ENCODE data around the gene TMEM87B.

Gene TMEM87B

DNA sequence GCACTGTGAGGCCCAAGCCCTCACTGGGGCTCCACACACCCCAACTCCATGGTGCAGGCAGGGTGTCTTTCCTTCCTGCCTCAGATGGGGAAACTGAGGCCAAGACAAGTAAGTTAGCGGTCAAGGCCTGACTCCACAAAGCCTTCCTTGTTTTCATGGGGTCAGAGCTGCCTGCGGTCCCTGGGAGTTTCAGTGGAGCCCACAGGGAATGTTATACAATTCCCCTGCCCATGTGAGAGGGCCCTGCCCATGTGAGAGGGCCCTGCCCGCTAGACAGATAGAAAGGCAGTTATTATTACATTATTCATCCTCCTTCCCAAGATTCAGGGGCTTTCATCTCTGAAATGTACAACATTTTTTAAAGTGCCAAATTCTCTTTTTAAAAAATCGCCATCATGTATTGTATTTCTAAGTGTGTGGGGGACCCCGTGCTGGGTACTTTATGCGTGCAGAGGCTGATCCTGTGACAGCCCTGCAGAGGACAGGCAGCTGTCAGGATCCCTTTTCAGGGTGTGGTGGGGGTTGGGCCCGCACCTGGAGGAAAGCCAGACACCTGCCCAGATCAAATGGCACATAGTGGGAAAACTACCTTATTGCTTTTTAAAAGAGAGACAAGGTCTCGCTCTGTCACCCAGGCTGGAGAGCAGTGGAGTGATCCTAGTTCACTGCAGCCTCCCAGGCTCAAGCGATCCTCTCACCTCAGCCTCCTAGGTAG, 106.5 kb downstream of the TMEM87B start:
- DNase-seq (ENCODE audit: low read depth): no peak
- TF ChIP-seq, protein P1, sequence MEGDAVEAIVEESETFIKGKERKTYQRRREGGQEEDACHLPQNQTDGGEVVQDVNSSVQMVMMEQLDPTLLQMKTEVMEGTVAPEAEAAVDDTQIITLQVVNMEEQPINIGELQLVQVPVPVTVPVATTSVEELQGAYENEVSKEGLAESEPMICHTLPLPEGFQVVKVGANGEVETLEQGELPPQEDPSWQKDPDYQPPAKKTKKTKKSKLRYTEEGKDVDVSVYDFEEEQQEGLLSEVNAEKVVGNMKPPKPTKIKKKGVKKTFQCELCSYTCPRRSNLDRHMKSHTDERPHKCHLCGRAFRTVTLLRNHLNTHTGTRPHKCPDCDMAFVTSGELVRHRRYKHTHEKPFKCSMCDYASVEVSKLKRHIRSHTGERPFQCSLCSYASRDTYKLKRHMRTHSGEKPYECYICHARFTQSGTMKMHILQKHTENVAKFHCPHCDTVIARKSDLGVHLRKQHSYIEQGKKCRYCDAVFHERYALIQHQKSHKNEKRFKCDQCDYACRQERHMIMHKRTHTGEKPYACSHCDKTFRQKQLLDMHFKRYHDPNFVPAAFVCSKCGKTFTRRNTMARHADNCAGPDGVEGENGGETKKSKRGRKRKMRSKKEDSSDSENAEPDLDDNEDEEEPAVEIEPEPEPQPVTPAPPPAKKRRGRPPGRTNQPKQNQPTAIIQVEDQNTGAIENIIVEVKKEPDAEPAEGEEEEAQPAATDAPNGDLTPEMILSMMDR (conservative IDR thresholded peaks at IDR 0.05; ENCODE audit: low read length): no peak
- no peak overlapping the region for H3K4me3 ChIP-seq (ENCODE audit: low read length)

DNA sequence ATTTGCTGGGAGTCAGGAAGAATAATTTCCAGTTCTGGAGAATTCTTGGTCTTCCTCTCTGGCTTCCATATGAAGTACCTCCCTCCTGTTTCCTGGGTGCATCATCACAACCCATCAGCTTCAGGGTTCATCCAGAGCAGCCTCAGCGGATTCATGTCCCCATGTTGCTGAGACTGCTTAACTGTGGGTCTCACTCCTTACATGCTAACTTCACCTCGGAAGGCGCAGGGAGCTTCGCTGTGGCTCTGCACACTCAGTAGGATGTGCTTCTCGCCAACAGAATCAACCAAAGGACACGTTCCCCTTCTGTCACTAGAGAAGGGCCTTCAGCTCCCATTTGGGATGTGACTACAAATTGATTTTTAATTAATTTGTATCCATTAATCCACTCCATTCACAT, 107.3 kb downstream of the TMEM87B start:
- H3K4me3 ChIP-seq (ENCODE audit: low read length): no peak overlapping the region
- no peak for DNase-seq (ENCODE audit: low read depth)
- TF ChIP-seq, protein P1 (conservative IDR thresholded peaks at IDR 0.05; ENCODE audit: low read length): no peak

DNA sequence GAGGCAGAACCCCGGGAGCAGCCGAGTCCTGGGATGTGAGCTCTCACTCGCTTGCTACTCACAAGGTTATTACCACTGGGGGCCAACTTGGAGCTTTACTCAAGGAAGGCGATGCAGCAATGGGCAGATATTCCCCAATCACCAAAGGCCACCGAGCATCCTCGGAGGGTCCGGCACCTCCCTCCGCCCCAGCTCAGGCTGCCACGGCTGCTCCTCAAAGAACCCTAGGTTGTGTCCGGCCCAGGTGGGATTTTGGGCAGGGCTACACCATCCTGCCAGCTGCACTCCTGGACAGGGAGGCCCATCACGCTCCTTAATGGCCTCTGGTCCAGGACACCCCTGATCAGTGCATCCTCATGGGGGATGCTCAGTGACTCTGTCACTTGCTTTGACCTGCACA, 107.9 kb downstream of the TMEM87B start:
- H3K4me3 ChIP-seq (ENCODE audit: low read length): no peak overlapping the region
- TF ChIP-seq, protein P1 (conservative IDR thresholded peaks at IDR 0.05; ENCODE audit: low read length): no peak
- no peak for DNase-seq (ENCODE audit: low read depth)

DNA sequence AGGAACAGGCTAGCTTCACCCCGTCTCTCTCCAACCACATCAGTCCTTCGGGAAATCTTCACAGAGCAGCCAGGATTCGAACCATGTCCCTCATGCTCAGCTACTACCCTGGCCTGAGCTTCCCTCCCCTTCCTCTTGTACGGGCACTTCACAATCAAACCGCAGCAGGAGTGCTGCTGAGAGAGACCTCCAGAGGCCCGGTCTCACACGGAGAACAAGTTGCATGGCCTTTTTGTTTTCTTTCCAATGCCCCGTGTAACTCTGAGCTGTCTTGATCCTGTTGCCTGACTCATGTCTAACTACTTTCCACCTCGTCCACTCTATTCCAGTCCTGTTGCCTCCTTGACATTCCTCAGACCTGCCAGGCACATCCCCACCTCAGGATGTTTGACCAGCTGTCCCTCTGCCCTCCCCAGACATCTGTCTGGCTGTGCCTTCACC, 108.5 kb downstream of the TMEM87B start:
- DNase-seq (ENCODE audit: low read depth): no peak

DNA sequence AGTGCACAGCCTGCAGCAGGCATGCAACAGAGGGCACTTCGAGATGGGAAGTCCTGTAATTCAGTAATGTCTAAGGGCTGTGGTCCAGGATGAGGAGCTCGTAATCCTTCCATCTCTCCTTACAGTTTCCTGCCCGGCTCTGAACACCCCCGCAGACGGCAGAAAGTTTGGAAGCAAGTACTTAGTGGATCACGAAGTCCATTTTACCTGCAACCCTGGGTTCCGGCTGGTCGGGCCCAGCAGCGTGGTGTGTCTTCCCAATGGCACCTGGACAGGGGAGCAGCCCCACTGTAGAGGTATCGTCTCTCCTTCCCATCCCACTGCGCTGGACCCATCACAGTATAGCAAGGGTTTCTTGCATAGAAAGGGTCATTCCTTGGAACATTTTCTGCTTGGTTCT, 109.8 kb downstream of the TMEM87B start:
- DNase-seq (ENCODE audit: low read depth): no peak
- TF ChIP-seq, protein P1 (conservative IDR thresholded peaks at IDR 0.05; ENCODE audit: low read length): no peak
- H3K4me3 ChIP-seq (ENCODE audit: low read length): no peak overlapping the region

More for the DNA sequence above, 108.5 kb downstream of the TMEM87B start:
- TF ChIP-seq, protein P1 (conservative IDR thresholded peaks at IDR 0.05; ENCODE audit: low read length): no peak
- H3K4me3 ChIP-seq (ENCODE audit: low read length): no peak overlapping the region

DNA sequence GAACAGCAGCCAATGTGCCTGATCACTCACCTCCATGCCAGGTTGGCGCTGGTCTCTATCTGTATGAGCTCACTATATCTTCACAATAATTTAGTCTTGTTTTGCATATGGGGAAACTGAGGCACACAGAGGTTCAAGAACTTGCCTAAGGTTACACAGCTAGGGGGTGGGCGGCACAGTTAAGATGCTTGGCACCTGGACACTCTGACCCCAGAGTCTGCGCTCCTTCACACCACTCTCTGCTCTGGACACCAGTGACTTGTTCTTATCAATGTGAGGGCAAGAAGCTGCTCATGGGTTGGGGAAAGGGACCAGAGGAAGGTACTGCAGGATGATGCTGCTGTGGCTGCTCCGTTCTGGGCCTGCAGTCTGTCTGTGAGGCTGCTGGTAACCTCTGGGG, 110.2 kb downstream of the TMEM87B start:
- no peak for DNase-seq (ENCODE audit: low read depth)
- H3K4me3 ChIP-seq (ENCODE audit: low read length): no peak overlapping the region
- TF ChIP-seq, protein P1 (conservative IDR thresholded peaks at IDR 0.05; ENCODE audit: low read length): no peak

DNA sequence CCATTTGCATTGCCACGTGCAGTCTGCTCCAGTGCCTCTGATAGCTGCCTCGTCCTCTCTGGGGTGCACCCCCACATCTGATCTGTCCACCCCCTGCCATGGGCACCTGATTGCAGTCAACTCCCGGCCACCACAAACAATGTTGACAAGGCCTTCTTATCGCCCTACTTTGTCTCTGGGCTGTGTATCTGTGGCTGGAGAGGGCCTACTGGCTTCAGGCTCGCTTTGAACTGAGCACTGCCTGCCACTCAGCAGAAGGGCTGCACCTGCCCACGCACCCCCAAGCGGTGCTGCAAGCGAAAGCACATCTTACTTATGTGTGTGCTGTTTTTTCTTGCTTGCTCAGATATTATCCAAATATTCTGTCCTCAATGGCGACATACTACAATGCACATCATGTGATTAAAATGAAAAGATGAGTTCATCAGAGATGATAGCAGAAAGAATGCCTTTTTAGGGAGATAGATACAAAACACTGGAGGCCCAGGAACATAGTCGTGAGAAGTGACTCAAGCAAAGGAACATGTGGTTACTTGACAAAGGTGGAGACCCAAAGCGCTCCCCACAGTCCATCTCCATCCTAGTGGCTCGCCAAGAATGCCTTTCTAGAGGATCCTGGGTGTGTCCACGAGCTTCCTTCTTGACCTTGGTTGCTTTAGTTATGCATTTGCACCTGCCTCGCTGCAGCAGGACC, 111.9 kb downstream of the TMEM87B start:
- no peak for DNase-seq (ENCODE audit: low read depth)
- H3K4me3 ChIP-seq (ENCODE audit: low read length): no peak overlapping the region
- TF ChIP-seq, protein P1 (conservative IDR thresholded peaks at IDR 0.05; ENCODE audit: low read length): no peak
